Stimulated activated CD4-positive, alpha-beta T cell treated with anti-CD3 and anti-CD28 coated beads, TNF-alpha, amount 100 ng/mL, for 48 hours (primary cell): Measurements from ENCODE around the gene PTPRCAP.
A peak's percentile ranks its signal among the peaks of the same experiment; 100 is the strongest.

Experiments
- DNase-seq, 3 donors: peaks; one replicate each; pipeline ENCODE4 v3.0.0-alpha.2; 2020; ENCODE audit warnings: low read depth in 3 of 3

PTPRCAP gene

DNA sequence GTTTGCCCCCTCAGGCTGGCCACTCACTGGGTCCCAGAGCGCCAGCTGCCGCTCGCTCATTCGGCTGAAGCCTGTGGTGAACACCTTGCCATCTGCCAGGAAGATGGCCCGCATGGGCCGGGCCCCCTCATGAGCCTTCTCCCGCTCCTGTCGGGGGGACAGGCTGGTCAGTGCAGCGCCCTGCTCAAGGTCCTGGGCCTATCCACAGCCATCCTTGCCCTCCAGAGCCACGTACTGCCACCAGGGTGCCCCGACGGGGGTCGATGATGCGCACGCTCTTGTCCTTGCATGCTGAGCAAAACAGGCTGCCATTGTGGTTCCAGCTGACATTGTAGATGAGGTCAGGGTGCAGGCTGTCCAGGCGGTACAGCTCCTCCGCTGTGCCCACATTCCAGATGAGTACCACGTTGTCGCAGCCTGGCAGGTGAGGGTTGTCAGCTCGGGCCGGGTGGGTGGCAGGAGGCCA, 3.6 kb upstream of the PTPRCAP start:
- no peak for DNase-seq

DNA sequence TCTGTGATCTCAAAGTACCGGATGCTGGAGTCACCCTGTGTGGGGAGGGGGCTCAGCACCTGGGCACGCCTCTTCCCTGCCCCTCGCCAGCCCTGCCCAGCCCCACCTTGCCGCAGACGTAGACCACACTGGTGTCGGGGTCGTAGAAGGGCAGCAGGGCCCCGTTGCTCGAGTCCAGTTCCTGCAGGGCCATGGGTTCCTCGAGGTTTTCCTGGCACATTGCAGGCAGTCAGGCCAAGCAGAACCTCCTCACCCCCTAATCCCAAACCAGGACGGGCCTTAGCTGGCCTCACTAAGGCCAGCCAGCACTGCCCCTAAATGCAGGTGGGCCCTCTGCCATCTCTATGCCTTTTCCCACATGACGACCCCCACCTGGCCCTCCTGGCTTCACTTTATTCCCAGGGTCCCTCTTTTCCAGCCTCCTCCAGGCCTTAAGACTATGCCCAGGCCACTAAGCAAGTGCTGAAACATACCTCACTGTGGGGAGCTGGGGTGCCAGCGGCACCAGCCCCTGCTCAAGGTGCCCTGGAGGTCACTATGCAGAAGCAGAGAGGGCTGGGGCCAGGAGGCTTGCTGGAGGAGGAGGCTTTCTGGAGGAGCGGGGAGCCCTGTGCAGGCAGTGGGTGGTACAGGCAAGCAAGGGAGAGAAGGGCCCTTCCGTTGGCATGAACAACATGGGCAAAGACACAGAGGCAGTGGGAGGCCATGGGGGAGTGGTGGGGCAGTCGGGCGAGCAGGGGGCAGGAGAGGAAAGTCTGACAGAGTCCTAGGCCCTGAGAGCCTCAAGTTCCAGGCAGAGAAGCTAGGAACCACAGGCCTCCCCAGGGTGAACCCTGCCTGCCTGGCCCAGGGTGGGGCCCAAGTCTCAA, 3.0 kb upstream of the PTPRCAP start:
- DNase-seq: no peak

DNA sequence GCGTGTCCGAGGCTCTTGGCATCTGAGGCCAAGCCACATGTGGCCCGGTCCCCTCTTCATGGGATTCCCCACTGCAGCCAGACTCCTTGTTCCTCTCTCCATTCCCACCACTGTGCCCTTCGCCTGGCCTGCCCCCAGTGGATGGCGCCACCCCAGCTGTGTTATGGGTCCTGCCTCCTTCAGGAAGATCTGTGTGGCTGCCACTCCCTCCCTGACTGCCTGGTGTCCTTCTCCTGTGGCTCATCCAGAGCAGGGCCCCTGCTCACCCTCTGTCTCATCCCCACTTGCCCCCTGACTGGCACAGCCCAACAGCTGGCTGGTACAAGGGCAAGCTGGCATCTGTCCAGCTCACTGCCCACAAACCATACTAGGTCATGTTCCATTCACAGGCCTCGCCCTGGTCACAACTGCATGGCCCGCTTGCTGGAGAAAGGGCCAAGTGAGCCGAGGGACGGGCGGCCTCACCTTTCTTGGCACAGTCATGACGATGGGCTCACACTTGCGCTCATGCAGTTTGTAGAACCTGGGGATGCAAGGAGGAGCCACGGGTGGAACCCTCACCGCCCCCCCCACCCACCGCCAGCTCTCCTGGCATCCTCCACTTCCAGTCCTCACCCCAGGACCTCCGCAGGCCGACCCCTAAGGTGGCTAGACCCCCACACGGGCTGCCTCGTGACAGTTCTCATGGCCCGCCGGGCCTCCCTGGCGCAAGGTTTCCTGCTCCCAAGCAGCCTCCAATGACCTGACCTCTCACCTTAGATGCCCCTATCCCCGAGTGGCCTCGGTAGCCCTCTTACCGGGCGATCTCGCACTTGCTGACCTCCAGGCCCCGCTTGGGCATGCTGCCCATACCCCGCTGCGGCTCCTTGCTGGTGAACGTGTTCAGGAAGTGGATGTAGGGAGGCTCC, 2.1 kb upstream of the PTPRCAP start:
- DNase-seq: no peak

DNA sequence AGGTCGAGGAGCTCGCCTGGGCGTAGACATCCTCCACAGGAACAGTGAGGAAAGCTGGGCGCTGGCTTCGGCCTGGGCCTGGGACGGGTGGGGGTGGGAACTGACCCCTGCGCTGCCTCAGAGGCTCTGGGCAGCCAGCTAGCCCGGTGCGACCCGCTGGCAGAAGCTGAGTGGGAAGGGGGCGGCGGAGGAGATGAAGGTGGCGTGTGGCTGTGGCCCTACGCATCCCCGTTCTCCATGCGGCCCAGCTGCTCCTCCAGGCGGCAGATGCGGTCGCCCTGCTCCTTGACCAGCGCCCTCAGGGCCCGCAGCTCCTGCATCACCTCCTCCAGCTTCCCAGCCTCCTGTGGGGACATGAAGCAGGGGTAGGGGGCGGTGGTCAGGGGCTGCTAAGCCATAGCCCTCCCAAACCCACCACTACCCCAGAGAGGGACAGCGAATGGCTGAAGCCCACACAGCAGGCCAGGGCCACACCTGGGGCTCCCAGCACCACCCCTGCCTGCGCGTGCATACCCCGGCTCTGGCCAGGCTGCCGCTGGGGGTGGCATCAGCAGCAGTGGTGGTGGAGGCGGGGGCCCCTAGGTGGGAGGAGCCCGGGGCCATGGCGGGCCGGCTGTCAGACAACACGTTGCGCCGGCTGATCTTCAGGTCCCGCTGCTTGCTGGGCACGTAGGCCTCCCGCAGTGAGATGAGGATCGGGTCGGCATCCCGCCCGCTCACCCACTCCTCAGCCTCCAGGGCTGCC, 848 bp upstream of the PTPRCAP start:
- DNase-seq: peak; percentile 64 to 87 (median 80)

DNA sequence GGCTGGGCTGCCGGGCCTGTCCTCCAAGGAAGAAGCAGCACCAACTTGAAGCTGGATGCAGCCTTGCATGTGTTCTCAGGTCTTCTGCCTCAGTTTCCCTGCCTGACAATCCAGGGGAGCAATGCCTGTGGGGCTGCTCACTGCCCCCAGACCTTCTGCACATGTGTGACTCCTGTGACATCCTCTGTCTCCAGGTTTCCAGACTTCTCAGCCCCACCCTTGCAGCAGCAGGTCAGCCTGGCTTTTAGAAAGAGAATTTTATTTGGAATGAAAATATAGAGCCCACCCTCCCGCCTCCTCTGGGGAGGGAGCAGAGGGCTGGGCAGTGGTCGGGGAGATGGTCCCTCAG, 301 bp upstream of the PTPRCAP start:
- DNase-seq: no peak

DNA sequence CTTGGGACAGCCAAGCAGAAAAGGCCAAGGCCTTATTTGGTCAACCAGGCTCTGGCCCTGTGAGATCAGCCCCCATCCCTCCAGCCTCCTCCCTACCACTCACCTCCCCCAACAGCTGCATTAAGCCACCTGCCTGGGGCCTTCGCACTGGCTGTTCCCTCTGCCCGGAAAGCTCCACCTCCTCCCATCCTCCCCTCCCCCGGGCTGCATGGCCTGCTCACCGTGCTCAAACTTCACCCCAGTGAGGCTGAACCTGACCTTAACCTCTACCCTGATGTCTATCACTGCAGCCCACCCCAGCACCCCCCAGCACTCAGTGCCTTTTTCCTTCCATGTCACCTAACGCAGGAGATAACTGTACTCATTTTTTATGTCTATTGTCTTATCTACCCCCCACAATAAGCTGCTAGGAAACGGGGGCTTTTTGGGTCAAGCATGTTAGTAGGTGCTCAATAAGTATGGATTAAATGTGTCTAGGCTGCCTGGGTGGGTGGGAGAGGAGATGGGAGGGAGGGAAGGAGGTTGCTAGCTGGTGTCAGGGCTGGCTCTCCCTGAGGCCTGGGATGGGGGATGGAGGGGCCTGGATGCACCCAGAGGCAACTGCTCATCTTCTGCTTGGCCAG, 912 bp downstream of the PTPRCAP start:
- peak; percentile 64 to 80 (median 67) for DNase-seq

DNA sequence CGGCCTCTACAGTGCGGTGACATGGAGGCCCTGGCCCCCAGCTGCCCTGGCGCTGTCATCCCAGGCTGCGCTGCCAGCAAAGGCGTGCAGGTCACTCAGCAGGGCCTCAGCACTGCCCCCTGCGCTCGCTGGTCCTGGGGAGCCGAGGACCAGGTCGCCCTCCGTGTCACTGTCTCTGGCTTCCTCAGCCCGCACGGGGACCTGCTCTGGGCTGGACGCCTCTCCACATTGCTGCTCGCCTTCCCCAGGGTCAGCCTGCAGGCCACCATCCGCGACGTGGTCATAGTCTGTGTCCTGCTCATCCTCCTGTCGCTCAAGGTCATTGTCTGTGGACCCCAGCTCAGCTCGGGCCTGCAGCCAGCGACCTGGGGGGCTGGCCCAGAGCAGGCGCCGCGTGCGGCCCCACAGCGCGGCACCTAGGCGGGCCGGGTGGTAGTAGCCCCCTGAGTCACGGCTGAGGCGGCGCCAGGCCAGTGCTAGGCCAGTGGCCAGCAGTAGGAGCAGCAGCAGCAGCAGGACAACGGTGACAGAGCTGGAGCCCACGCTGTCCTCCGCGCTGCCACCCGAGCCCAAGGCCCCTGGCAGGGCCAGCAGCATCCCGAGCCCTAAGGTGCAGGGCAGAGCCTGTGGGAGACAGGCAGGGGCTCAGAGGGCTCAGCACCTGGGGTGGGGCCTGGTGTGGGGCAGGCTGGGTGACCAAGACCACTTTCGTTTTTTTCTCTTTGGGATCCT, 1.6 kb downstream of the PTPRCAP start:
- DNase-seq: no peak

DNA sequence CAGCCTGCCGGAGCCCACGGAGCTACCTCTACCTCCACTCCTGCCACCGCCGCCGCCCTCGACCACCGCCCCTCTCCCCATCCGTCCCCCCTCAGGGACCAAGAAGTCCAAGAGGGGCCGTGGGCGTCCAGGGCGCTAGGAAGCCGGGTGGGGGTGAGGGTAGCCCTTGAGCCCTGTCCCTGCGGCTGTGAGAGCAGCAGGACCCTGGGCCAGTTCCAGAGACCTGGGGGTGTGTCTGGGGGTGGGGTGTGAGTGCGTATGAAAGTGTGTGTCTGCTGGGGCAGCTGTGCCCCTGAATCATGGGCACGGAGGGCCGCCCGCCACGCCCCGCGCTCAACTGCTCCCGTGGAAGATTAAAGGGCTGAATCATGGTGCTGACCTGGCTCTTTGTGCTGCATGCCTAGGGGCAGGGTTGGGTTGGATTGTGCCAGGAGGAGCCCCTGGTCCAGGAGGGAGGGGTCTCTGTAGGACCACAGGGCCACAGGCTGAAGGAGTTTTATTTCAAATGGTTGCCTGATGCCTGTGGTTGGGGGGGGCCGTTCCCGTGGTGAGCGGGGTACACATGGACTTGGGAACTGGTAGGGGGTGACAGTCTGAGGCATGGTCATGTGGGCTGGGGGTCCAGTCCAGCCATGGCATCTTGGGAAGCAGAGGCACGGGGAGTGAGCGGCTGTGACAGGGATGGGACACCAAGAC, 2.3 kb downstream of the PTPRCAP start:
- DNase-seq: no peak

DNA sequence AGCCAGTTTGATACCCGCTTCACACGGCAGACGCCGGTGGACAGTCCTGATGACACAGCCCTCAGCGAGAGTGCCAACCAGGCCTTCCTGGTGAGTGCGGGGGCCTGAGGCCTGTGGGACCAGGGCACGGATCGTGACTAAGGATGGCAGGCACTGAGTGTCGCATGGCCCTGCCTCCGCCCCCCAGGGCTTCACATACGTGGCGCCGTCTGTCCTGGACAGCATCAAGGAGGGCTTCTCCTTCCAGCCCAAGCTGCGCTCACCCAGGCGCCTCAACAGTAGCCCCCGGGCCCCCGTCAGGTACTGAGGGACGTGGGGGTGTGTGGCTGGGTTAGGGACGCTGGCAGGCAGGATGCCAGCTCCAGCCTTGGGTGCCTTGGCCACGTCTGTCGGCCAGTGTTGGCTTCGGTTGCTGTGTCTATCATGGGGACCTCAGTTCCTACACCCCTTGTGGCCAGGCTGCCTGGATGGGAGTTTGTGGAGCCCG, 3.0 kb downstream of the PTPRCAP start:
- DNase-seq: no peak

DNA sequence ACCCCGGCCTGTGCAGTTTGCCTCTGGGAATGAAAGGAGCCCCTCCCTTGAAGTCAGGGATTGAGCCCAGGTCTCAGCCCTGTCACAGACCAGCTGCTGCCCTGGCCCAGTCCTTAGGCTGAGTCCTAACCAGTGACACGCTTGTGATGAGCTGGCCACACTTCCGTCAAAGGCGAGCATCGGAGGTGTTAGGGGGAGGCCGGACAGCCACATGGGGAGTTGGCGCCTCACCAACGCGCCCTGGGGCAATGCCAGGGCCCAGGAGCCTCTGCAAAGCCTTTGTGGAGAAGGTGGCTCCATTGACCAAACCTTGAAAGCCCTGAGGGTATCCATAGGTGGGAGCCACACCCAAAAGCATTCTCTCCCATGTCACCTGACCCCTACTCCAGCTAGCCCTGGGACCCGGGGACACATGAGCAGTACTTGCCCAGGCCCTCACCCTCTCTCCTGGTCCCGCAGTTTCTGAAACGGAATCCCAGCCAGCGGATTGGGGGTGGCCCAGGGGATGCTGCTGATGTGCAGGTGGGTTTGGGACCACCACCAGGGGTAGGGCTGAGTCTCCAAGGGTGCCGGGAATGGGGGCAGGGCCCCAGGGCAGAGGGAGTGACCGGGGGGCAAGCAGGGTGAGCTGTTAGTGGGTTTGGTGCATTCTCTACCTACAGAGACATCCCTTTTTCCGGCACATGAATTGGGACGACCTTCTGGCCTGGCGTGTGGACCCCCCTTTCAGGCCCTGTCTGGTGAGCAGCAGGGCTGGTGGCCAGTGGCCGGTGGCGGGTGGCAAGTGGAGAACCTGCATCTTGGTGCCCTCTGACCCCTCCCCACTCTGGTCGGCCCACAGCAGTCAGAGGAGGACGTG, 3.7 kb downstream of the PTPRCAP start:
- no peak for DNase-seq

DNA sequence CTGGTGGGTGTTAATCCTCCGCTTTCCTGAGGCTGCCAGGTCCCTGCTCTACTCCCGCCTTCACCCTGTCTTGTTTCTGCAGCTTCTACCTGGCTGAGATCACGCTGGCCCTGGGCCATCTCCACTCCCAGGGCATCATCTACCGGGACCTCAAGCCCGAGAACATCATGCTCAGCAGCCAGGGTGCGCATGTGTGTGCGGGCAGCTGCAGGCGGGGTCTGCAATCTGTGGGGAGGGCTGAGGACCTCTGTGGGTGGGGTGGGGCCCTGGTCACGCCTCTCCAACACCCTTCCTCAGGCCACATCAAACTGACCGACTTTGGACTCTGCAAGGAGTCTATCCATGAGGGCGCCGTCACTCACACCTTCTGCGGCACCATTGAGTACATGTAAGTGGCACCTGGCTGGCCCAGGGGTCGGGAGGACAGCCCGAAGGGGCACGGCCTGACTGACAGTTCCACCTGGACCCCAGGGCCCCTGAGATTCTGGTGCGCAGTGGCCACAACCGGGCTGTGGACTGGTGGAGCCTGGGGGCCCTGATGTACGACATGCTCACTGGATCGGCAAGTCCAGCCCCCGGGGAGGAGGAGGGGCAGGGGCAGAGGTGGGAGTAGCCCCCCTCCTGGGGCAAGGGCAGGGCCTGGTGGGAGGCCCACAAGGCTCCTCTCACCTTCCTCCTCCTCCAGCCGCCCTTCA, 4.7 kb downstream of the PTPRCAP start:
- DNase-seq: no peak

DNA sequence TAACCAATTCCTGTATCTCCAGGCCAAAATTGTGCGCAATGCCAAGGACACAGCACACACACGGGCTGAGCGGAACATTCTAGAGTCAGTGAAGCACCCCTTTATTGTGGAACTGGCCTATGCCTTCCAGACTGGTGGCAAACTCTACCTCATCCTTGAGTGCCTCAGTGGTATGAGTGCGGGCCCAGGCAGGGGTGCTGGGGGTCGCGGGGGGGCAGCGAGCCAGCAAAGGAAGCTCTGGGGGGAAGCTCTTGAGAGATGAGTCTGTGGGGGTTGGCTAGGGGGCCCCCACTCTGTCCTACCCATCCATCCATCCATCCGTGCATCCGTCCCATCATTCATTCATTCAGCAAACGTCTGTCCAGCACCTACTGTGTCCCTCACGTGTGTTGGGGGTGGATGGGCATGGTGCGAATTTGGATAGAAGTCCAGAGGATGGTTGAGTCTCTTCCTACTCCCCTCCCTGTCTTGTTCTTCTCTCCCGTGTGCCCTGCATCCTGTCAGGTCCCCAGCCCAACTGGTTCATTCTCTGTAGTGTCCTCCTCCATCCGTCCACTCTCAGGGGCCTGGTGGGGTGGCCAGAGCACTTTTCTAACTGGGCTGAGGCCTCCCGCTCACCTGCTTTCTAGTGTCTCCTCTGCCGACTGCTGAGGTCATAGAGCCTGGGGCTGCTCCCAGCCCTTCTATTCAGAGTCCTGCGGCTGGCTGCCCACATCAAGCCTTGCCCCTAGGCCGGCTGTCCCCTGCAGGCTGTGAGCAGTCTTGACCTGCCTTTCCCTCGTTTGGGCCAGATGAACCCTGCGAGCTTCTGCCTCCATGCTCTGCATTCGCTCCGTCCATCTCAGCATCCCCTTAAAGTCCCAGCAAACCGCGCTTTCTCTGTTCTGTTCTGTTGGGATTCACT, 5.9 kb downstream of the PTPRCAP start:
- DNase-seq: no peak

DNA sequence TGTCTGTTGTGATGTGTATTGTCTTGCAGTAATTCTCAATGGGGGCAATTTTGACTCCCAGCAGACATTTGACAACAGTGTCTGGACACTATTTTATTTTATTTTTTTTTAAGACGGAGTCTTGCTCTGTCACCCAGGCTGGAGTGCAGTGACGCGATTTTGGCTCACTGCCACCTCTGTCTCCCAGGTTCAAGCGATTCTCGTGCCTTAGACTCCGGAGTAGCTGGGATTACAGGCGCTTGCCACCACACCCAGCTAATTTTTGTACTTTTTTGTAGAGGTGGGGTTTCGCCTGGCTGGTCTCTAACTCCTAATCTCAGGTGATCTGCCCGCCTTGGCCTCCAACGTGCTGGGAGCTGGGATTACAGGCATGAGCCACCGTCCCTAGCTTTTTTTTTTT, 7.8 kb downstream of the PTPRCAP start:
- no peak for DNase-seq

DNA sequence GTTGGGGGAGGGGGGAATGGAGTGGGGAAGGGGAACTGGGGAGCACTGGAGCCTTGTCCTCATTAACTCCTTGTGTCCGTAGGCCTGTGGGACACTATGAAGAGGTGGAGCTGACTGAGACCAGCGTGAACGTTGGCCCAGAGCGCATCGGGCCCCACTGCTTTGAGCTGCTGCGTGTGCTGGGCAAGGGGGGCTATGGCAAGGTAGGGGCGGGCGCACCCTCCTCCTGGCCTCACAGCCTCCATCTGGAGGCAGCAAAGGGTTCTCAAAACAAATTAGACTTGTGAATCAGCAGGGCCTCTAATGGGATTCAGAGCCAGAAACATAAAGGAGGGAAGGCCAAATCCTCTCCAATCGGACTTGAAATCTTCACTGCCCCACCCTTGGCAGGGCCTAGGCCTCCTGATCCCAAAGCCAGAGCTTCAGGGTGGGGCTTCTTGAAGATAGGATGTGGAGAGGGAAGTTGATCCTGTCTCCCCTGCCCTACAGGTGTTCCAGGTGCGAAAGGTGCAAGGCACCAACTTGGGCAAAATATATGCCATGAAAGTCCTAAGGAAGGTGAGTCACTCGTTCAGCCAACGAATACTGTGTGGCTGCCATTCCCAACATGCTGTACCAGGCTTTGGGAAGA, 8.3 kb downstream of the PTPRCAP start:
- no peak for DNase-seq

DNA sequence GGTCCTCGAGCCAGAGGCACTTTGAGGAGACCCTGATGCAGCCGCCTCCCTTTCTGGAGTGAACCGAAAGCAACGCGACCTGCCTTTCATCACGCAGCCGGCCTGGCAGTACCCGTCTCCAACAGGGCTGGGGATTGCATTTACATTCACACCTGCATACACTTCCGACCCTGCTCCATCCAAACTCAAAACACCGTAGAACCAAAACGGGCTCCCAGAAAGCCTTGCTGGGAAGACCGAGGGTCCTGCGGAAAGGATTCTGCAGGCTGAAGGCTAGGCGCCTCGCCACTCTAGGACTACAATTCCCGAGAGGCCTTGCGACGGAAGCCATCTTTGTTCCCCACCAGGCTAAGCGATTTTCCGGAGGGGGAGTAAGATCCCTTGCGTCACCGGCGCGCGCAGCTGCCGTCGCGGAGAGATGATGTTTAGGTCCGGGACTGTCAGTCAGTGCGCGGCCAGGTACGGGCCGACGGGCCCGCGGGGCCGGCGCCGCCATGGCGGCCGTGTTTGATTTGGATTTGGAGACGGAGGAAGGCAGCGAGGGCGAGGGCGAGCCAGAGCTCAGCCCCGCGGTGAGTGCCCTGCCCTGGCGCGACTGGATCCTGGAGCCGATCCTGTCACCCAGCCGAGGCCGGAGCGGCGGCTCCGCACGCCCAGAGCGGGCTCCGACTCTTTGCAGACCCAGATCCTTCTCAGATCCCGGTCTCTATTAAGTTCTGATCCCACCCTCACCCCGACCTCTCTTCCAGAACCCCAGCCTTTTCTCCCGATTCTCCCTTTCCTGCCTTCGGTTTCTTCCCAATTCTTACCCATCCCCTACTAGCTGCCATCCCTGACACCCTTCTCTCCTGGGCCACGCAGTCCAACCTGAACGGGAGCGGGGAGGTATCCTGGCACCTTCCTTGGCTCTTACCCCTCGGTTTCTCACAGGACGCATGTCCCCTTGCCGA, 9.2 kb downstream of the PTPRCAP start, which contains the start of gene RPS6KB2:
Gene RPS6KB2, plus strand, starts transcription at position 443 of the 950 bp plus-strand sequence. Its CDS starts 52 bp downstream, at position 495.
- peak; percentile 96 to 100 (median 99) for DNase-seq
